Spleen (tissue), 11 donors: ENCODE data around the gene C17orf107. TPM values are rescaled to one million over a fixed set of nuclear protein-coding genes. Genes with fewer than 3 reads are reported as not detected.

Source experiments
- DNase-seq: peaks from one replicate; pipeline ENCODE4 v3.0.0-alpha.2; 2020
- H3K27ac ChIP-seq, 8 donors: fragments of 200-600 bp; sonication (generic) in 7 of 8; 1 replicate in 4 of 8; 2 replicates in 4 of 8; pipeline versions ENCODE4 v1.5.0 to v1.8.0; 2016 to 2021; ENCODE audit warnings: inconsistent platforms in 4 of 8, mild to moderate bottlenecking in 4 of 8, moderate library complexity in 1 of 8
- H3K27me3 ChIP-seq, 7 donors: fragments of 200-600 bp; sonication (generic) in 6 of 7; replicated peaks in 1 of 7; 1 replicate in 4 of 7; 2 replicates in 3 of 7; pipeline versions ENCODE4 v1.5.0 to v1.8.0; 2016 to 2021; ENCODE audit warnings: inconsistent platforms in 3 of 7, mild to moderate bottlenecking in 1 of 7
- H3K36me3 ChIP-seq, 6 donors: fragments of 200-600 bp; sonication (generic) in 5 of 6; 1 replicate in 4 of 6; 2 replicates in 2 of 6; pipeline versions ENCODE4 v1.5.0 to v1.8.0; 2016 to 2021; ENCODE audit warnings: inconsistent platforms in 2 of 6
- H3K4me1 ChIP-seq, 6 donors: fragments of 200-600 bp; sonication (generic) in 5 of 6; 1 replicate in 3 of 6; 2 replicates in 3 of 6; pipeline versions ENCODE4 v1.5.0 to v1.8.0; 2016 to 2021; ENCODE audit warnings: inconsistent platforms in 3 of 6
- H3K4me3 ChIP-seq, 8 donors: fragments of 200-600 bp; sonication (generic) in 7 of 8; 1 replicate in 4 of 8; 2 replicates in 4 of 8; pipeline versions ENCODE4 v1.5.0 to v1.8.0; 2016 to 2021; ENCODE audit warnings: inconsistent platforms in 4 of 8, mild to moderate bottlenecking in 4 of 8, moderate library complexity in 2 of 8
- H3K9me3 ChIP-seq, 8 donors: fragments of 200-600 bp; sonication (generic) in 7 of 8; 1 replicate in 4 of 8; 2 replicates in 4 of 8; pipeline versions ENCODE4 v1.5.0 to v1.8.0; 2016 to 2021; ENCODE audit warnings: inconsistent platforms in 4 of 8
- POLR2A ChIP-seq, 3 donors: fragments of 450-650 bp; IDR thresholded peaks; one replicate each; pipeline ENCODE4 v1.5.1; 2017; ENCODE audit warnings: antibody characterized with exemption in 3 of 3, mild to moderate bottlenecking in 1 of 3
- POLR2AphosphoS5 ChIP-seq, 3 donors: sonication (generic); formaldehyde crosslinking; IDR thresholded peaks; one replicate each; pipeline ENCODE4 v1.5.1; 2017; ENCODE audit warnings: antibody characterized with exemption in 3 of 3
- WGBS, 5 donors: extraction: QIAGEN DNeasy Blood & Tissue Kit in 3 of 5; methylation state at CpG; one replicate each; pipeline versions ENCODE4 v1.1.5 to v1.1.7; 2013 to 2018; 5-methylcytosine and 5-hydroxymethylcytosine counted together
- intact Hi-C: fragments of 100-400 bp; cut with DNase I; formaldehyde crosslinking; loops from one replicate; pipeline ENCODE4 v1.15.0; 2023; ENCODE audit warnings: low total_unique reads
- polyA plus RNA-seq, 3 donors: library from polyadenylated mRNA; stranded (reverse); fragments of 200-250 nt; gene quantifications; one replicate each; pipeline ENCODE4 v1.2.1, GENCODE V29; 2013
- total RNA-seq, 7 donors: library from RNA; depleted of rRNA in 3 of 7; stranded (reverse); fragments of >200 nt in 3 of 7; fragmentation: NEBNext Ultra II Directional in 4 of 7; extraction: Animal tissue kit (Norgen Biotek cat#: 25700) in 4 of 7; gene quantifications; one replicate each; pipeline versions ENCODE4 v1.1.0 to v1.2.1, GENCODE V29; 2016 to 2021
- TF ChIP-seq, protein P1 (sequence below), 11 experiments: fragments of 200-600 bp in 7 of 11; fragments of 450-650 bp in 4 of 11; sonication (generic) in 4 of 11; IDR thresholded peaks in 8 of 11; conservative IDR thresholded peaks in 3 of 11; 1 replicate in 7 of 11; 2 replicates in 4 of 11; pipeline versions ENCODE4 v1.4.0 to v1.8.0; 2016 to 2021; ENCODE audit warnings: antibody characterized with exemption in 11 of 11, inconsistent platforms in 4 of 11, mild to moderate bottlenecking in 1 of 11
- donor health status: healthy with polysubstance abuse.
- donor health status: DM: no; HTN: no; CAD: no; lungs with moderate emphysema.
- donor health status: DM: no; HTN: no; CAD: no.
- donor health status: Bipolar disorder and iron deficiency.
- donor health status: healthy.
- donor health status: DM: no; HTN: no; CAD: no.
- donor health status: DM: yes; HTN: yes; CAD: no.

Gene C17orf107
- total and polyA plus RNA-seq, 10 donors = 0.15 to 4.1 (median 2.2) TPM

DNA sequence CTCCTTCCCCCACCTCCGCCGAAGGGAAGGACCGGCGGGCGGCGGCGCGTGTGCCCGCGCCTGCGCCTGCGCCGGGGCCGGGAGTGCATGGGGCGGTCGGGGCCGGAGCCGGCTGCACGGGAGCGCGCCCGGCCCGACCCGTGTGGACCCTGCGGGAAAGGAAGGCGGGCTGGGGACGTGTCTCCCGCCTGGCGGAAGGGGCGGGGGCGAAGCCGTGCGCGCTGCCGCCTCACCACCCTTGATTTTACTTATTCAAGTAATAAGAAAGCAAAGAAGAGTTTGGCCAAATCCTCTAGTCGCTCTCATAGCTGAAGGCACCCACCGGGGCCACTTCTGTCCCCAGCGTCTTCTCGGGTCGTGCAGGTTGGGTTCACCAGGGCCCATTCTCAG lies 49.6 kb downstream of the C17orf107 start:
- H3K36me3 ChIP-seq = peaks cover 0 to 34% (median 27%) of the 10 kb centered on the region in 6 donors
- TF ChIP-seq POLR2AphosphoS5 (IDR thresholded peaks at IDR 0.05) = peak in 2 of 3 donors; percentile 57 to 66
- TF ChIP-seq, protein P1, sequence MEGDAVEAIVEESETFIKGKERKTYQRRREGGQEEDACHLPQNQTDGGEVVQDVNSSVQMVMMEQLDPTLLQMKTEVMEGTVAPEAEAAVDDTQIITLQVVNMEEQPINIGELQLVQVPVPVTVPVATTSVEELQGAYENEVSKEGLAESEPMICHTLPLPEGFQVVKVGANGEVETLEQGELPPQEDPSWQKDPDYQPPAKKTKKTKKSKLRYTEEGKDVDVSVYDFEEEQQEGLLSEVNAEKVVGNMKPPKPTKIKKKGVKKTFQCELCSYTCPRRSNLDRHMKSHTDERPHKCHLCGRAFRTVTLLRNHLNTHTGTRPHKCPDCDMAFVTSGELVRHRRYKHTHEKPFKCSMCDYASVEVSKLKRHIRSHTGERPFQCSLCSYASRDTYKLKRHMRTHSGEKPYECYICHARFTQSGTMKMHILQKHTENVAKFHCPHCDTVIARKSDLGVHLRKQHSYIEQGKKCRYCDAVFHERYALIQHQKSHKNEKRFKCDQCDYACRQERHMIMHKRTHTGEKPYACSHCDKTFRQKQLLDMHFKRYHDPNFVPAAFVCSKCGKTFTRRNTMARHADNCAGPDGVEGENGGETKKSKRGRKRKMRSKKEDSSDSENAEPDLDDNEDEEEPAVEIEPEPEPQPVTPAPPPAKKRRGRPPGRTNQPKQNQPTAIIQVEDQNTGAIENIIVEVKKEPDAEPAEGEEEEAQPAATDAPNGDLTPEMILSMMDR (IDR thresholded peaks at IDR 0.05 in 8 of 11, conservative IDR thresholded peaks at IDR 0.05 in 3 of 11) = no peak
- peak; percentile 96 for DNase-seq
- 0 to 1% (median 0%) methylated on average over 27 to 40 of the region's 40 CpGs for WGBS, 5 donors
- H3K4me1 ChIP-seq = peaks cover 38 to 66% (median 48%) of the 10 kb centered on the region in 6 donors
- no peaks in the 10 kb centered on the region for H3K27me3 ChIP-seq
- H3K4me3 ChIP-seq = peak overlapping the region; percentile 78 to 100 (median 98)
- H3K9me3 ChIP-seq = no peaks in the 10 kb centered on the region
- H3K27ac ChIP-seq = peak overlapping the region; percentile 89 to 99 (median 98)
- intact Hi-C loops = no loop called here

DNA sequence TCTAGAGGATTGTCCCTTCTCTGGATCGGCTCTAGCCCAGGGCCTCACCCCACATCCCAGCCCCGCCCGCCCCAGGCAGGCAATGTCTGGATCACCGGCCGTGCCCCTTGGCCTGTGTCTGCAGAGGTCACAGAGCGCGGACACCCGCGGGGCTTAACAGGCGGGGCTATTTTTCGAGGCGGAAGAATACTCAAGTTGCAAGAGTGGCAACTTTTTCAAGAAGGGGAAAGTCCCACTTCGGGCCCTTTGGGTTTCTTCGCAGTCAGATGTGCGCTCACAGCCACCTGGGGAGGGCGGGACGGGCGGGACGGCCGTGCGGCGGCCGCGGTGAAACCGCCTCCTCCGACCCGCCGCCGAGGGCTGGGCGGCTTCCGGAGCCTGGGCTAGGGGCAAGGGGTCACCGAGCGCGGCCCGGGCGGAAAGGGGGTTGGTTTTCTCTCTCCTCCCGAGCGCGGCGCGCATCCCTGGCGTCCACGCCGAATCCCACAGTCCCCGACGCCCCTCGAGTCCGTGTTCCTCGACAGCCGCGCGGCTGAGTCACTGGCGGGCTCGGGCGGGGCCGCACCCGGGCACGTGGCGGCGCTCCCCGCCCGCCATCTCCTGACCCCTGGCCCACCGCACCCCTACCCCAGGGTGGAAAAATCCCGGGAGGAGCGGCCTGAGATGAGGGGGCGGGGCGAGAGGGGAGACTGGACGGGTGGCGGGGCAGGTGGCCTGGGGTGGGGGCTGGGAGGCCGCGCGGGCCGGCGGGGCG lies 50.2 kb downstream of the C17orf107 start:
- H3K36me3 ChIP-seq = peaks cover 0 to 28% (median 23%) of the 10 kb centered on the region in 6 donors
- H3K27ac ChIP-seq = peak overlapping the region; percentile 89 to 99 (median 98)
- TF ChIP-seq POLR2AphosphoS5 (IDR thresholded peaks at IDR 0.05) (peak; percentile 64 to 72 (median 69)), POLR2A (IDR thresholded peaks at IDR 0.05) (peak in 1 of 3 donors; percentile 26)
- TF ChIP-seq, protein P1 (IDR thresholded peaks at IDR 0.05 in 8 of 11, conservative IDR thresholded peaks at IDR 0.05 in 3 of 11) = peak in 1 of 11 experiments; percentile 9
- H3K27me3 ChIP-seq = no peaks in the 10 kb centered on the region
- H3K4me1 ChIP-seq = peaks cover 32 to 61% (median 43%) of the 10 kb centered on the region in 6 donors
- H3K9me3 ChIP-seq = no peaks in the 10 kb centered on the region
- intact Hi-C loops = no loop called here
- peak; percentile 94 for DNase-seq
- H3K4me3 ChIP-seq = peak overlapping the region; percentile 78 to 100 (median 98)
- 0 to 1% (median 0%) methylated on average over 5 to 75 of the region's 75 CpGs for WGBS, 5 donors

DNA sequence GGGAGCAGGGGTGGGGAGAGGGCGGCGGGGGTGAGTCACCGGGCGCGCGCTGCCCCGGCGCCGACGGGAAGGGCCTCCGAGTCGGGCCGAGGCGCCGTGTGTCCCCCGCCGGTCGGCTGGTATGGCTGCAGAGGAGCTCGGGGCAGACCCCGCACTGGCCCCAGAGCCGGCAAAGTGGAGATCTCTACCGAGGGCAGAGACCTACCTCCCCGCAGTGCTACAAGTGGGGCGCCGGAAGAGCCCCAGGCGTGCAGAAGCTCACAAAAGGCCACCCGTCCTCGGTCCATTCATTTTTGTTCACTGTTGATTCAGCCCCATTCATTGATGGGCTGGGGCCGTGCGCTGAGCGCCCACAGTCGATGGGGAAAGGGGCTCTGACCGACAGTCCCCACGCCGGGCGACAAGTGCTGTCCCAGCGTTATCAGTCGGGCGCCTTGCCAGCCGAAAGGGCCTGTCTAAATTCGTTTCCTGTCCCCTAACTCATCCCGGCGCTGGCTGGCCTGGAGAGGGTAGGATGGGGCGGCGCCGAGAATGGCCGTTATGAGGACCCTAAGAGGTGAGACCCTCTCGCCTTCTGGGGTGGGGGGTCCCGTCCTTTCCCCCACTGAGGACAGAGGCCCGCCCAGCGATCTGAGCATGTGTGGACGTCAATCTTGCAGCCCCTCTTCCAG lies 50.9 kb downstream of the C17orf107 start:
- TF ChIP-seq, protein P1 (IDR thresholded peaks at IDR 0.05 in 8 of 11, conservative IDR thresholded peaks at IDR 0.05 in 3 of 11) = no peak
- peak in 2 of 3 donors; percentile 6 to 8 for TF ChIP-seq POLR2AphosphoS5 (IDR thresholded peaks at IDR 0.05)
- Histone ChIP-seq H3K4me1 (peaks cover 25 to 54% (median 36%) of the 10 kb centered on the region in 6 donors), H3K36me3 (peaks cover 0 to 21% (median 17%) of the 10 kb centered on the region in 6 donors), H3K27ac (peak overlapping the region; percentile 89 to 99 (median 98)), H3K27me3 (no peaks in the 10 kb centered on the region), H3K9me3 (no peaks in the 10 kb centered on the region), H3K4me3 (peak overlapping the region; percentile 78 to 100 (median 98))
- 0 to 9% (median 5%) methylated on average over 16 to 52 of the region's 52 CpGs for WGBS, 5 donors
- DNase-seq = peak; percentile 89
- intact Hi-C loops = no loop called here

DNA sequence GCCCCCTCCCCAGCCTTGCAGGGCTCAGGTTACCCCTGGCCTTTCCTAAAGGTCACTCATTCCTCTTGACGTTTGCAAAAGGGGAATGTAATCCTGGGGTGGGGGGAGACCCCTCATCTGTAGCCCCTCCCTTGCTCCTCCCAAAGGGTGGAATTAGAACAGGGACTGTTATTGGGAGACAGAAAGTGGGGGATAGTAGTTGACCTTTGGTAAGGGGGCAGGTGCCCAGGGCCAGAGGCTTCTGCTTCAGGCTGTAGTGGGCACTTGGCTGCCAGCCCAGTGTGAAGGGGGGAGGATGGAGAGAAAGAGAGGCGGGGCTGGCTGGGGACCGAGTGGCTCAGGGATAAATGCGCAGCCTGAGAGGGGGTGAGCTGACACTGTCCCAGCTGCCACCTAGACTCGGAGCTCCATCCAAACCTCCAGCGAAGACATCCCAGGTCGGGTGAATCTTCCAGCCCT lies 51.4 kb downstream of the C17orf107 start, which contains the start of gene ENO3:
Gene ENO3 (plus strand): TSS at position 374 of the 459 bp plus-strand sequence. CDS start 711 bp downstream, outside the sequence.
- no peak for TF ChIP-seq POLR2AphosphoS5 (IDR thresholded peaks at IDR 0.05)
- TF ChIP-seq POLR2A (IDR thresholded peaks at IDR 0.05) = no peak
- TF ChIP-seq, protein P1 (IDR thresholded peaks at IDR 0.05 in 8 of 11, conservative IDR thresholded peaks at IDR 0.05 in 3 of 11) = no peak
- Histone ChIP-seq H3K27me3 (no peaks in the 10 kb centered on the region), H3K36me3 (peaks cover 0 to 15% (median 11%) of the 10 kb centered on the region in 6 donors), H3K4me1 (peaks cover 19 to 48% (median 30%) of the 10 kb centered on the region in 6 donors), H3K4me3 (peak within 1 kb of the TSS; percentile 78 to 100 (median 98)), H3K27ac (peak within 1 kb of the TSS; percentile 89 to 99 (median 98)), H3K9me3 (no peaks in the 10 kb centered on the region)
- intact Hi-C loops = no loop called here
- WGBS, 5 donors = 42 to 60% (median 52%) methylated on average over 7 of the region's 7 CpGs
- DNase-seq = no peak
